DOHH2 (cell line): ENCODE data around the gene A2M.

Experiments
- CTCF ChIP-seq: fragments of 200-600 bp; sonication (generic); IDR thresholded peaks from one replicate; pipeline ENCODE4 v1.5.1; 2014; ENCODE audit warnings: antibody characterized with exemption, mild to moderate bottlenecking, low read depth, low read length; ENCODE audit not compliant: poor library complexity, severe bottlenecking
- EZH2phosphoT487 ChIP-seq: fragments of 200-600 bp; sonication (generic); IDR thresholded peaks from 2 replicates; pipeline ENCODE4 v1.6.1; 2017; ENCODE audit warnings: borderline replicate concordance, mild to moderate bottlenecking, antibody characterized with exemption, low read length, moderate library complexity, mixed read lengths

- TF ChIP-seq EZH2phosphoT487, result no peak
- TF ChIP-seq CTCF, result no peak
Measured at GRCh38 chr12:9115731-9116559, at the start of gene A2M.
